ENCODE measurements around the gene ATP13A4. TPM values are rescaled to one million over a fixed set of nuclear protein-coding genes. Genes with fewer than 3 reads are reported as not detected.

Gene ATP13A4
- total RNA-seq, 2 experiments from 2014 or later: 0.44 to 2.5 TPM

DNA sequence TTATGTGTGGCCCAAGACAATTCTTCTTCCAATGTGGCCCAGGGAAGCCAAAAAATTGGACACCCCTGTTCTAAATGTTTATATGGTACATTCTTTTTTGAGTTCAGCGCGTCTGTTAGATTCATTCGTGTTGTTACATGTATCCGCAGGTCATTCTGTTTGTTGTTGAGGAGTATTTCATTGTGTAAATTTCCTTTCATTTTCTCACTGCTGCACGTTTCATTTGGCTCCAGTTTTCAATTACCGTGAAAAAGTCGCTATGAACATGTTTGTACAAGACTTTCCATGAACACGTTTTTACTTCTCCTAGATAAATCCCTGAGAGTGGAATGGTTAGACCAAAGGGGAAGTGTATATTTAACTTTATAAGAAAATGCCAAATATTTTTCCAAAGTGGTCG lies 30.8 kb upstream of the ATP13A4 start:
- Histone ChIP-seq H3K9me2 (ENCODE audit: insufficient read depth, low read length) (no peaks in the 10 kb centered on the region), H3K79me2 (ENCODE audit: insufficient read depth, low read depth, low read length) (no peaks in the 10 kb centered on the region), H3K4me1 (ENCODE audit: insufficient read depth, low read length, poor library complexity, severe bottlenecking) (no peaks in the 10 kb centered on the region), H4K20me1 (ENCODE audit: insufficient read depth, low read length) (no peaks in the 10 kb centered on the region), H3K36me3 (ENCODE audit: insufficient read depth, low read length) (no peaks in the 10 kb centered on the region), H3K9me3 (ENCODE audit: low read length) (no peaks in the 10 kb centered on the region), H2AFZ (ENCODE audit: low read length) (no peak overlapping the region), H3K27ac (ENCODE audit: low read depth, low read length, poor library complexity, severe bottlenecking) (no peak overlapping the region), H3K4me3 (ENCODE audit: low read depth, low read length, poor library complexity, severe bottlenecking) (no peak overlapping the region), H3K4me2 (ENCODE audit: low read length) (no peak overlapping the region)
- intact Hi-C loops (cut with micrococcal nuclease; ENCODE audit: unreplicated experiment): no loop called here
- BruUV-seq (replicated peaks): no TSS peak
- ChIA-PET POLR2A (no interaction called here), CTCF (ENCODE audit: unreplicated experiment) (no interaction called here)
- no peak for TF ChIP-seq EZH2phosphoT487 (IDR thresholded peaks at IDR 0.05; ENCODE audit: borderline replicate concordance, low read depth, low read length)
- TF ChIP-seq, protein P1, sequence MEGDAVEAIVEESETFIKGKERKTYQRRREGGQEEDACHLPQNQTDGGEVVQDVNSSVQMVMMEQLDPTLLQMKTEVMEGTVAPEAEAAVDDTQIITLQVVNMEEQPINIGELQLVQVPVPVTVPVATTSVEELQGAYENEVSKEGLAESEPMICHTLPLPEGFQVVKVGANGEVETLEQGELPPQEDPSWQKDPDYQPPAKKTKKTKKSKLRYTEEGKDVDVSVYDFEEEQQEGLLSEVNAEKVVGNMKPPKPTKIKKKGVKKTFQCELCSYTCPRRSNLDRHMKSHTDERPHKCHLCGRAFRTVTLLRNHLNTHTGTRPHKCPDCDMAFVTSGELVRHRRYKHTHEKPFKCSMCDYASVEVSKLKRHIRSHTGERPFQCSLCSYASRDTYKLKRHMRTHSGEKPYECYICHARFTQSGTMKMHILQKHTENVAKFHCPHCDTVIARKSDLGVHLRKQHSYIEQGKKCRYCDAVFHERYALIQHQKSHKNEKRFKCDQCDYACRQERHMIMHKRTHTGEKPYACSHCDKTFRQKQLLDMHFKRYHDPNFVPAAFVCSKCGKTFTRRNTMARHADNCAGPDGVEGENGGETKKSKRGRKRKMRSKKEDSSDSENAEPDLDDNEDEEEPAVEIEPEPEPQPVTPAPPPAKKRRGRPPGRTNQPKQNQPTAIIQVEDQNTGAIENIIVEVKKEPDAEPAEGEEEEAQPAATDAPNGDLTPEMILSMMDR (conservative IDR thresholded peaks at IDR 0.05; ENCODE audit: low read length): no peak
- no peak for DNase-seq (ENCODE audit: low spot score)

DNA sequence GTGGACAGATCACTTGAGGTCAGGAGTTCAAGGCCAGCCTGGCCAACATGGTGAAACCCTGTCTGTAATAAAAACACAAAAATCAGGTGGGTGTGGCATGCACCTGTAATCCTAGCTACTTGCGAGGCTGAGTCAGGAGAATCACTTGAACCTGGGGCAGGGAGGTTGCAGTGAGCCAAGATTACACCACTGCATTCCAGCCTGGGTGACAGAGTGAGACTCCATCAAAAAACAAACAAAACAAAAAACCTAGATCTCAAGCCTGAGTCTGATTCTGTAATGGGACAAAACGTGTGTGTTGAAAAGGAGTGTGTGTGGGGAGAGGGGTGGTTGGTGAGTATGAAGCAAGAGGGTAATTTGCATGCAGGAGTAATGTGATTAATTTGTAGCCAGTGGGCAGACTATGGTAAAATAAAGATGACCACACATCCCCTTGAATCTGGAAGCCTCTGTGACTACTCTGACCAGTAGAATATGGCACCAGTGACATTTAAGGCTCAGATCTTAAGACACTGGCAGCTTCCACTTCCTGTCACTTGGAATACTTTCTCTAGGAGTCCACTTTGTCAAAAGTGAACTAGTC lies 19.9 kb upstream of the ATP13A4 start:
- H3K4me2 ChIP-seq (ENCODE audit: low read length): no peak overlapping the region
- no peaks in the 10 kb centered on the region for H4K20me1 ChIP-seq (ENCODE audit: insufficient read depth, low read length)
- no peaks in the 10 kb centered on the region for H3K36me3 ChIP-seq (ENCODE audit: insufficient read depth, low read length)
- H3K9me3 ChIP-seq (ENCODE audit: low read length): no peaks in the 10 kb centered on the region
- no peak overlapping the region for H2AFZ ChIP-seq (ENCODE audit: low read length)
- H3K79me2 ChIP-seq (ENCODE audit: insufficient read depth, low read depth, low read length): no peaks in the 10 kb centered on the region
- intact Hi-C loops (cut with micrococcal nuclease; ENCODE audit: unreplicated experiment): loop anchor here (5.0 kb wide), 3 partner anchors 757 to 1107 kb away; no protein-coding TSS in a partner anchor
- H3K4me3 ChIP-seq (ENCODE audit: low read depth, low read length, poor library complexity, severe bottlenecking): no peak overlapping the region
- ChIA-PET CTCF (ENCODE audit: unreplicated experiment) (no interaction called here), POLR2A (no interaction called here)
- TF ChIP-seq, protein P1 (conservative IDR thresholded peaks at IDR 0.05; ENCODE audit: low read length): no peak
- no peak for TF ChIP-seq EZH2phosphoT487 (IDR thresholded peaks at IDR 0.05; ENCODE audit: borderline replicate concordance, low read depth, low read length)
- no peaks in the 10 kb centered on the region for H3K4me1 ChIP-seq (ENCODE audit: insufficient read depth, low read length, poor library complexity, severe bottlenecking)
- no peak overlapping the region for H3K27ac ChIP-seq (ENCODE audit: low read depth, low read length, poor library complexity, severe bottlenecking)
- no peak for DNase-seq (ENCODE audit: low spot score)
- BruUV-seq (replicated peaks): no TSS peak
- no peaks in the 10 kb centered on the region for H3K9me2 ChIP-seq (ENCODE audit: insufficient read depth, low read length)

DNA sequence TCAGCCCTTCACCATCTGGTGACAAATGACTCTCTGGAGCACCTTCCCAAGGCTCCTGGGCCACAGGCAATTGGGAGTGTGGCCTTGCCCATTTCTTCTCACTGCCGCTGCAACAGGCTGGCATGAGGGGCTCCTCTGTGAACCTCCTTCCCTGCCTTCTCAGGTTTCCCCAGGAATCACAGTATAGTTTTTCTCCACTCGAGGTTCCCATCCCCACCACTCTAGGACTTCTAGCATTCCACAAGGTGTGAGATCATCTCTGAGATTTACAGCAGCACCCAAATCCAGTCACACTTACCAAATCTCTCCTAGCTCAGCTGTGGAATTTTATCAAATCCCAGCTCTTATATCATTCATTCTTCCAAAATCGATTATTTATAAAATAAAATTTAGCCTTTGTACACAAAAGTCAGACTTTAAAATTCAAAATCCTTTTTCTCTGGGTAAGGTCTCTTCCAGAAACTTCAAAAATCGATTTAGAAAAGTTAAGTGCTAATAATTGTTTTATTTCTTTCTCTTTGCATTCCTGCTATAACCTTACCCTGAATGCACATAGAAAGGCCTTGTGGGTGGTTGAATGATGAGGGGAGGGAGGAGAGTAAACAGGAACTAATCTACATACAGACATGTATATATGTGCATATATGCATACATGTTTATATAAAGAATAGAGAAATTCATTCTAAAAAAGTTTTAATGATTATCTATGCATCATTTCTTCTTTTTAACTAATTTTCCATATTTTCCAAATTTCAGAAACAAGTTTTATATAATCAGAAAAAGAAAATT lies 18.9 kb upstream of the ATP13A4 start:
- Histone ChIP-seq H3K36me3 (ENCODE audit: insufficient read depth, low read length) (no peaks in the 10 kb centered on the region), H3K27ac (ENCODE audit: low read depth, low read length, poor library complexity, severe bottlenecking) (no peak overlapping the region), H3K79me2 (ENCODE audit: insufficient read depth, low read depth, low read length) (no peaks in the 10 kb centered on the region), H2AFZ (ENCODE audit: low read length) (no peak overlapping the region), H3K4me2 (ENCODE audit: low read length) (no peak overlapping the region), H3K9me2 (ENCODE audit: insufficient read depth, low read length) (no peaks in the 10 kb centered on the region), H3K9me3 (ENCODE audit: low read length) (no peaks in the 10 kb centered on the region), H3K4me3 (ENCODE audit: low read depth, low read length, poor library complexity, severe bottlenecking) (no peak overlapping the region), H3K4me1 (ENCODE audit: insufficient read depth, low read length, poor library complexity, severe bottlenecking) (no peaks in the 10 kb centered on the region), H4K20me1 (ENCODE audit: insufficient read depth, low read length) (no peaks in the 10 kb centered on the region)
- ChIA-PET POLR2A (no interaction called here), CTCF (ENCODE audit: unreplicated experiment) (no interaction called here)
- TF ChIP-seq, protein P1 (conservative IDR thresholded peaks at IDR 0.05; ENCODE audit: low read length): no peak
- no peak for TF ChIP-seq EZH2phosphoT487 (IDR thresholded peaks at IDR 0.05; ENCODE audit: borderline replicate concordance, low read depth, low read length)
- no TSS peak for BruUV-seq (replicated peaks)
- intact Hi-C loops (cut with micrococcal nuclease; ENCODE audit: unreplicated experiment): loop anchor here (5.0 kb wide), 3 partner anchors 756 to 1106 kb away; no protein-coding TSS in a partner anchor
- no peak for DNase-seq (ENCODE audit: low spot score)
